PC-9 (cell line): ENCODE results near the gene CDH1. TPM values are rescaled to one million over a fixed set of nuclear protein-coding genes. Genes with fewer than 3 reads are reported as not detected.

Source experiments
- BruUV-seq: library from RNA; stranded (reverse); fragments of 400-500 nt; replicated peaks from 2 replicates; lab custom pipeline; 2021; lab: Mats Ljungman, UMichigan
- CTCF ChIA-PET: fragments of 300-600 bp; sonication (Branson Sonifier 250); formaldehyde crosslinking; loops from one replicate; lab custom pipeline; 2022; ENCODE audit warnings: antibody characterized with exemption; lab: Charles Lee
- POLR2A ChIA-PET: fragments of 300-600 bp; sonication (Branson Sonifier 250); formaldehyde crosslinking; loops from one replicate; lab custom pipeline; 2022; ENCODE audit warnings: antibody characterized with exemption; ENCODE audit not compliant: unreplicated experiment; lab: Charles Lee
- DNase-seq, 2 experiments: peaks; one replicate each; pipeline versions ENCODE4 v3.0.0 to v3.0.0-alpha.2; 2015 to 2022; ENCODE audit warnings: mixed read lengths in 1 of 2
- H2AFZ ChIP-seq: fragments of 200-600 bp; sonication (generic); 2 replicates; pipeline ENCODE4 v1.8.1; 2017; ENCODE audit warnings: antibody characterized with exemption
- H3F3A ChIP-seq: fragments of 200-600 bp; sonication (generic); 2 replicates; pipeline ENCODE4 v1.8.1; 2017; ENCODE audit warnings: antibody characterized with exemption, mild to moderate bottlenecking, low read depth; ENCODE audit not compliant: insufficient read depth
- H3K27ac ChIP-seq: fragments of 200-600 bp; sonication (generic); 2 replicates; pipeline ENCODE4 v1.6.1; 2016; ENCODE audit warnings: mixed run types
- H3K27me3 ChIP-seq: fragments of 200-600 bp; sonication (generic); 2 replicates; pipeline ENCODE4 v1.6.1; 2016; ENCODE audit warnings: low read depth, mixed run types; ENCODE audit not compliant: insufficient read depth
- H3K36me3 ChIP-seq: fragments of 200-600 bp; sonication (generic); 2 replicates; pipeline ENCODE4 v1.6.1; 2016; ENCODE audit warnings: low read depth, mixed run types
- H3K4me1 ChIP-seq: fragments of 200-600 bp; sonication (generic); replicated peaks from 2 replicates; pipeline ENCODE4 v1.6.1; 2016; ENCODE audit warnings: mixed run types; ENCODE audit not compliant: insufficient read depth
- H3K4me2 ChIP-seq: fragments of 200-600 bp; sonication (generic); 2 replicates; pipeline ENCODE4 v1.6.1; 2017; ENCODE audit warnings: mixed run types
- H3K4me3 ChIP-seq: fragments of 200-600 bp; sonication (generic); 2 replicates; pipeline ENCODE4 v1.6.1; 2016; ENCODE audit warnings: mixed run types
- H3K79me2 ChIP-seq: fragments of 200-600 bp; sonication (generic); 2 replicates; pipeline ENCODE4 v1.6.1; 2017; ENCODE audit warnings: low read depth, mixed run types
- H3K9me2 ChIP-seq: fragments of 200-600 bp; sonication (generic); 2 replicates; pipeline ENCODE4 v1.8.1; 2017; ENCODE audit warnings: mild to moderate bottlenecking; ENCODE audit not compliant: insufficient read depth
- H3K9me3 ChIP-seq: fragments of 200-600 bp; sonication (generic); 2 replicates; pipeline ENCODE4 v1.8.1; 2016; ENCODE audit warnings: low read depth; ENCODE audit not compliant: insufficient read depth
- H4K20me1 ChIP-seq: fragments of 200-600 bp; sonication (generic); 2 replicates; pipeline ENCODE4 v1.8.1; 2017; ENCODE audit not compliant: insufficient read depth
- EZH2 ChIP-seq: fragments of 200-600 bp; sonication (generic); IDR thresholded peaks from 2 replicates; pipeline ENCODE4 v1.8.0; 2017; ENCODE audit warnings: antibody characterized with exemption, low read depth
- intact Hi-C: fragments of 100-400 bp; cut with micrococcal nuclease; formaldehyde crosslinking; loops from one replicate; pipeline ENCODE4 v1.10.0; 2022; ENCODE audit not compliant: unreplicated experiment
- total RNA-seq: library from RNA; stranded (reverse); gene quantifications from 2 replicates; pipeline ENCODE4 v1.2.3, GENCODE V29; 2021
- TF ChIP-seq, protein P1 (sequence below): fragments of 200-600 bp; sonication (generic); conservative IDR thresholded peaks from 2 replicates; pipeline ENCODE4 v1.6.1; 2017; ENCODE audit warnings: mixed run types, antibody characterized with exemption, mild to moderate bottlenecking, moderate library complexity

Gene CDH1
- total RNA-seq, 1 experiment from 2014 or later, result 120 TPM

DNA sequence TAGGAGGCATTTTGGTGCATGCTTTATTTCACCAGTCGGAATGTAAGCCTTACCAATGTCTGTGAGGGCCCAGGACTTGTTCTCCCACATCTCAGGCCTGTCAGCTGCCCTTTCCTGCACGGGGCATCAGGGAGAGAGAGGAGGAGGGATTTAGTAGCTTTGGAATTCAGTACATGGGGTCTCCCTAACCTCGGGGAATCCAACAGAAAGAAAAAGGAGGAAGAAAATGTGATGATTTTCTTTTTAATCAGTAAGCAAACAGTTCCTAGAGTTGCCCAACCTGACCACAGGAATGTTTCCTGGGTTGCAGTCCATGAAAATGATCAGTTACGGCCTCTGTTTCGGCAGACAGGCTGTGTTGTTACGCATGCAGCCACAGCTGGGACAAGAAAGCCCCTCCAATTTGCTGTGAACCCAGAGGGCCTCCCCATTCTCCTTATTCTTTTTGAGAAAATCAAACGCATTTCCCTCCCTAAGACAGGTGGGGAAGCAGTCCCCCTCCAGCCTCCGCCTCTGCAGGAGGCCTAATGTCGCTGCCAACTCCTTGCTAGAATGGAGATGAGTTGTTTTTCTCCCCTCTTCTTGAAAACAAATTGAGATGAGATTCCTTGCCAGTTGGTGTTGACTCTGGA is 53.2 kb downstream of the CDH1 start:
- POLR2A ChIA-PET, result interaction anchor here (0.5 to 1.0 kb wide), 4 partner anchors 10 to 574 kb away, joined by 3 to 11 read pairs (median 5); partner anchors contain the start of gene CDH1
- CTCF ChIA-PET, result no interaction called here
- peak overlapping the region; percentile 48 for H3K27ac ChIP-seq
- peaks cover 54% of the 10 kb centered on the region for H3K79me2 ChIP-seq
- intact Hi-C loops, result loop anchor here (1.0 kb wide), 3 partner anchors 11 to 83 kb away; no protein-coding TSS in a partner anchor
- H3K4me3 ChIP-seq, result peak overlapping the region; percentile 3; the same call in 1 of the 2 replicates
- peak overlapping the region; percentile 67 for H3K4me2 ChIP-seq
- H3K4me1 ChIP-seq, result peaks cover 57% of the 10 kb centered on the region
- TF ChIP-seq EZH2, result no peak
- TF ChIP-seq, protein P1, sequence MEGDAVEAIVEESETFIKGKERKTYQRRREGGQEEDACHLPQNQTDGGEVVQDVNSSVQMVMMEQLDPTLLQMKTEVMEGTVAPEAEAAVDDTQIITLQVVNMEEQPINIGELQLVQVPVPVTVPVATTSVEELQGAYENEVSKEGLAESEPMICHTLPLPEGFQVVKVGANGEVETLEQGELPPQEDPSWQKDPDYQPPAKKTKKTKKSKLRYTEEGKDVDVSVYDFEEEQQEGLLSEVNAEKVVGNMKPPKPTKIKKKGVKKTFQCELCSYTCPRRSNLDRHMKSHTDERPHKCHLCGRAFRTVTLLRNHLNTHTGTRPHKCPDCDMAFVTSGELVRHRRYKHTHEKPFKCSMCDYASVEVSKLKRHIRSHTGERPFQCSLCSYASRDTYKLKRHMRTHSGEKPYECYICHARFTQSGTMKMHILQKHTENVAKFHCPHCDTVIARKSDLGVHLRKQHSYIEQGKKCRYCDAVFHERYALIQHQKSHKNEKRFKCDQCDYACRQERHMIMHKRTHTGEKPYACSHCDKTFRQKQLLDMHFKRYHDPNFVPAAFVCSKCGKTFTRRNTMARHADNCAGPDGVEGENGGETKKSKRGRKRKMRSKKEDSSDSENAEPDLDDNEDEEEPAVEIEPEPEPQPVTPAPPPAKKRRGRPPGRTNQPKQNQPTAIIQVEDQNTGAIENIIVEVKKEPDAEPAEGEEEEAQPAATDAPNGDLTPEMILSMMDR, result no peak
- H3K36me3 ChIP-seq, result 0 out of 2 replicates have a peak, but pooled peaks cover 8% of the 10 kb centered on the region
- H3K27me3 ChIP-seq, result no peaks in the 10 kb centered on the region
- peaks cover 68% of the 10 kb centered on the region for H3F3A ChIP-seq
- DNase-seq, result peak; percentile 80 to 97
- no TSS peak for BruUV-seq
- no peaks in the 10 kb centered on the region for H3K9me3 ChIP-seq
- H3K9me2 ChIP-seq, result no peaks in the 10 kb centered on the region
- no peak overlapping the region for H2AFZ ChIP-seq
- H4K20me1 ChIP-seq, result peaks cover 27% of the 10 kb centered on the region

DNA sequence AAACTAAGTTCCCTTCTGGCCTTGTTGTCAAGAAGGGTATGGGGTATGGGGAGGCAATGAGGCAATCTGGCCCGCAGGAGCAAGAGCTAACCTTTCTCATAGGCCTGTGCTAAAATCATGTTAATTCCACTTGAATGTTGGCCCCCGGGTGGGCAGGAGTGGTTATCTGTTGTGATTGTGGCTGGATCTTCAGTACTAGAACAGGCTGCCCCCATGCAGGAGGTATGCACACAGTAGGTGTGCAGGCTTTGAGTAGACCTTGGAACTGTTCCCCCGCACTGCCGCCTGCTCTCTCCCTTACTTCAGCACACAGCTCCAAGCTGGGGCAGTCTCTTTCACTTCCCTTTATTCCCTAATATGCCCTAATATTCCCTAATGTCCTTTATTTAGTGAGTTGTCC is 53.9 kb downstream of the CDH1 start:
- Histone ChIP-seq H3K9me3 (no peaks in the 10 kb centered on the region), H2AFZ (no peak overlapping the region), H4K20me1 (peaks cover 27% of the 10 kb centered on the region), H3K27ac (peak overlapping the region; percentile 48), H3K27me3 (no peaks in the 10 kb centered on the region), H3K36me3 (0 out of 2 replicates have a peak, but pooled peaks cover 5% of the 10 kb centered on the region), H3K9me2 (no peaks in the 10 kb centered on the region), H3K4me2 (peak overlapping the region; percentile 67), H3F3A (peaks cover 66% of the 10 kb centered on the region), H3K4me1 (peaks cover 57% of the 10 kb centered on the region), H3K4me3 (no peak overlapping the region), H3K79me2 (peaks cover 59% of the 10 kb centered on the region)
- POLR2A ChIA-PET, result no interaction called here
- CTCF ChIA-PET, result interaction anchor here (0.6 kb wide), 1 partner anchor 33 kb away, joined by 8 read pairs; no protein-coding TSS in a partner anchor
- no peak for DNase-seq
- no TSS peak for BruUV-seq
- TF ChIP-seq, protein P1, result no peak
- no peak for TF ChIP-seq EZH2
- intact Hi-C loops, result loop anchor here (1.0 kb wide), 3 partner anchors 12 to 84 kb away; no protein-coding TSS in a partner anchor

DNA sequence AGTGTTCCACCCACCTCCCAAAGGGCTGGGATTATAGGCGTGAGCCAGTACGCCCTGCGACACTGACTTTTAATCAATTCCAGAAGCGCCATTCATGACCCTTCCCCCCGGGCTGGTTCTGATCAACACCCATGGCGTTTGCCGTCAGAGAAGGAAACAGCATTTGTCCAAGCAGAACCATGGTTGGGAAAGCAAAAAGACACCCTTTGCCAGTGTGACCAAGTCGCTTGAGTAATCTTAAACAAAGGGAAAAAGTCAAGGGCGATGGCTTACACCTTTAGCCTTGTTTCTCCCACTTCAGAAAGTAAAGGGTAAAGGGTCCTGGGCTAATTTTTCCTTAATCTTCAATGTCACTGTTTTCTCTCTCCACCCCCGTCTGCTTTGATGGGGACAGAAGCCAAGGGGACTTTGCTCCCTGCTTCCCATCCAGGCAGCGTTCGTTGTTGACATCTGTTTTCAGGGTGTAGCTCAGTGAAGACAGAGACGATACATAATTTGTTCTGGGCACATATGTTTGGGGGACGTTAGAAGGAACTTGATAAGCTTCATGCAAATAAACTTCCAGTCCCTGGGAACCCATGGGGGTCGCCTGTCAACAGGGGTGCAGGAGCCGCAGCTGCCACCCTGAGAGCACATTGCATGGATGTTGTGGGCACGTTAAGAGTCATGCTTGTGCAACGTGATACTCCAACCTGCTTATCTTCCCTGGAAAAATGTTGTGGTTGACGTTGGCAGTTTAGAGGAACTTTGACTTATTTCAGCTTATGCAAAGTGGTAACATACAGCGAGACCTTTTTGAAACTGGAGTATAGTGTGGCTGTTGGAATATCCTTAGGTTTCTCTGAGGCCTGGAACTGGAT is 55.6 kb downstream of the CDH1 start:
- H3K4me1 ChIP-seq, result peaks cover 58% of the 10 kb centered on the region
- peaks cover 55% of the 10 kb centered on the region for H3F3A ChIP-seq
- H3K4me3 ChIP-seq, result no peak overlapping the region
- peaks cover 27% of the 10 kb centered on the region for H4K20me1 ChIP-seq
- POLR2A ChIA-PET, result interaction anchor here (0.6 to 0.7 kb wide), 3 partner anchors 38 to 86 kb away, joined by 3 to 9 read pairs (median 3); no protein-coding TSS in a partner anchor
- peak overlapping the region; percentile 65 for H3K4me2 ChIP-seq
- peak in 1 of 2 experiments; percentile 76 for DNase-seq
- peak overlapping the region; percentile 72 for H3K27ac ChIP-seq
- 0 out of 2 replicates have a peak, but pooled peaks cover 5% of the 10 kb centered on the region for H3K36me3 ChIP-seq
- CTCF ChIA-PET, result interaction anchor here (0.6 to 1.6 kb wide), 2 partner anchors 14 to 76 kb away, joined by 4 read pairs; no protein-coding TSS in a partner anchor
- intact Hi-C loops, result loop anchor here (2.0 kb wide), 1 partner anchor 56 kb away; the partner anchor contains the start of gene CDH1
- H2AFZ ChIP-seq, result no peak overlapping the region
- no peaks in the 10 kb centered on the region for H3K27me3 ChIP-seq
- no peak for TF ChIP-seq EZH2
- TF ChIP-seq, protein P1, result no peak
- H3K9me2 ChIP-seq, result no peaks in the 10 kb centered on the region
- H3K9me3 ChIP-seq, result no peaks in the 10 kb centered on the region
- peaks cover 64% of the 10 kb centered on the region for H3K79me2 ChIP-seq
- no TSS peak for BruUV-seq
